Coronary artery (tissue), 2 donors: ENCODE data around the gene GPR4.
"Not testable (repeated sequence)": the region's sequence is repeated elsewhere in the genome, so short reads cannot be mapped to it uniquely, and the experiment has no call there.

Experiments used
- DNase-seq: peaks from one replicate; pipeline ENCODE4 v3.0.0-alpha.2; 2017; ENCODE audit warnings: low spot score
- H3K27ac ChIP-seq, 2 donors: fragments of 200-600 bp; sonication (generic); one replicate each; pipeline ENCODE4 v1.5.1; 2016 to 2019
- H3K4me3 ChIP-seq: fragments of 200-600 bp; sonication (generic); 2 replicates; pipeline ENCODE4 v1.5.1; 2016; ENCODE audit warnings: mild to moderate bottlenecking, moderate library complexity
- TF ChIP-seq, protein P1 (sequence below): fragments of 200-600 bp; sonication (generic); IDR thresholded peaks from one replicate; pipeline ENCODE4 v1.5.1; 2019; ENCODE audit warnings: antibody characterized with exemption

GPR4 gene

GRCh38 chr19:45636275-45636674 lies 34.3 kb upstream of the GPR4 start:
- DNase-seq: no peak
- TF ChIP-seq, protein P1, sequence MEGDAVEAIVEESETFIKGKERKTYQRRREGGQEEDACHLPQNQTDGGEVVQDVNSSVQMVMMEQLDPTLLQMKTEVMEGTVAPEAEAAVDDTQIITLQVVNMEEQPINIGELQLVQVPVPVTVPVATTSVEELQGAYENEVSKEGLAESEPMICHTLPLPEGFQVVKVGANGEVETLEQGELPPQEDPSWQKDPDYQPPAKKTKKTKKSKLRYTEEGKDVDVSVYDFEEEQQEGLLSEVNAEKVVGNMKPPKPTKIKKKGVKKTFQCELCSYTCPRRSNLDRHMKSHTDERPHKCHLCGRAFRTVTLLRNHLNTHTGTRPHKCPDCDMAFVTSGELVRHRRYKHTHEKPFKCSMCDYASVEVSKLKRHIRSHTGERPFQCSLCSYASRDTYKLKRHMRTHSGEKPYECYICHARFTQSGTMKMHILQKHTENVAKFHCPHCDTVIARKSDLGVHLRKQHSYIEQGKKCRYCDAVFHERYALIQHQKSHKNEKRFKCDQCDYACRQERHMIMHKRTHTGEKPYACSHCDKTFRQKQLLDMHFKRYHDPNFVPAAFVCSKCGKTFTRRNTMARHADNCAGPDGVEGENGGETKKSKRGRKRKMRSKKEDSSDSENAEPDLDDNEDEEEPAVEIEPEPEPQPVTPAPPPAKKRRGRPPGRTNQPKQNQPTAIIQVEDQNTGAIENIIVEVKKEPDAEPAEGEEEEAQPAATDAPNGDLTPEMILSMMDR: no peak
- no peak overlapping the region for H3K4me3 ChIP-seq
- H3K27ac ChIP-seq: peak overlapping the region in 1 of 2 donors; percentile 57

GRCh38 chr19:45632468-45633196 lies 30.6 kb upstream of the GPR4 start:
- Histone ChIP-seq H3K27ac (peak overlapping the region; percentile 75 to 90), H3K4me3 (no peak overlapping the region)
- TF ChIP-seq, protein P1: no peak
- peak; percentile 87 for DNase-seq

GRCh38 chr19:45630463-45630862 lies 28.5 kb upstream of the GPR4 start:
- no peak overlapping the region for H3K4me3 ChIP-seq
- DNase-seq: no peak
- no peak overlapping the region for H3K27ac ChIP-seq
- TF ChIP-seq, protein P1: no peak

GRCh38 chr19:45629704-45630103 lies 27.7 kb upstream of the GPR4 start:
- Histone ChIP-seq H3K27ac (no peak overlapping the region), H3K4me3 (no peak overlapping the region)
- TF ChIP-seq, protein P1: no peak
- DNase-seq: no peak

DNA sequence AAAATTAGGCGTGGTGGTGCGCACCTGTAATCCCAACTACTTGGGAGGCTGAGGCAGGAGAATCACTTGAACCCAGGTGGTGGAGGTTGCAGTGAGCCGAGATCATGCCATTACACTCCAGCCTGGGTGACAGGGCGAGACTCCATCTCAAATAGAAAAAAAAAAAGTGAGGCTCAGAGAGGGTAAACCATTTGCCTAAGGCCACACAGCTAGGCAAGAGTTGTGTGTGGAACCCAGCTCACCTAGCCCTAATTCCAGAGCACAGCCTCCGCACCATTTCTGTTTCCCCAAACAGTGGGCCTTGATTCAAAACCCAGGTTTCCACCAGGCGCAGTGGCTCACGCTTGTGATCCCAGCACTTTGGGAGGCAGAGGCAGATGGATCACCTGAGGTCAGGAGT lies 26.2 kb upstream of the GPR4 start:
- DNase-seq, H3K27ac ChIP-seq, H3K4me3 ChIP-seq: not testable (repeated sequence)

DNA sequence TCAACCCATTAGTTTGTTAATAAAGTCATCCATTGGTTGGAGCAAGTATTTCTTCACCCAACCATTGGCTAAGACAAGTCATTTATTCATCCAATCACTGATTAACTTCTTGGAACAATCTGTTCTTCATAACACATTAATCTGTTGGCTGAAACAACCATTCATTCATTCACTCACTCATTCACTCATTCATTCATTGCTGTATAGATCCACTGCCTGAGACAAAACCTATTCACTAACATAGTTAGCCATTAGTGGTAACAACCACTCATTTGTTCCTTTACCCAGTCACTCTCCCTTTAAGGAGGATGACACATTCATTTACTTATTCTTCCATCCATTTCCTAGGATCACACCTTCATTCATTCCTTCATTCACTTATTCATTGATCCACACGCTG lies 22.0 kb upstream of the GPR4 start:
- no peak overlapping the region for H3K4me3 ChIP-seq
- DNase-seq: no peak
- TF ChIP-seq, protein P1: no peak

DNA sequence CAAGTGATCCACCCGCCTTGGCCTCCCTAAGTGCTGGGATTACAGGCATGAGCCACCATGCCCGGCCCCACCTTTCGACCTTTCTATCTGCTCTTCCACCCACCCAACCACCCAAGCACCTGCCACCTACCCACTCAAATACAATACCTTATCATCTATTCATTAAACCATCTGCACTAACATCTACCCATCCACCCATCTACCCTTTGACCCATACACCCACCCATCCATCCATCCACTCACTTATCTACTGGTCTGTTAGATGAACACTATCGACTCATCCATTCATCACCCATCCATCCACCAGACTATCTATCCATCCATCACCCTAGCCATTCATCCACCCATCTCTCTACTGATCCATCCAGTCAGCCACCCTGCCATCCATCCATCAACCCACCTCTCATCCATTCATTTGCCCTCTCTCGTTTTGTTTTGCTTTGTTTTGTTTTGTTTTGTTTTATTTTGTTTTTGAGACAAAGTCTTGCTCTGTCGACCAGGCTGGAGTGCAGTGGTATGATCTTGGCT lies 20.0 kb upstream of the GPR4 start:
- Histone ChIP-seq H3K27ac (no peak overlapping the region), H3K4me3 (no peak overlapping the region)
- TF ChIP-seq, protein P1: no peak
- no peak for DNase-seq

More for the DNA sequence above, 22.0 kb upstream of the GPR4 start:
- H3K27ac ChIP-seq: no peak overlapping the region
